Measurements from ENCODE around the gene NRTN.
A peak's percentile ranks its signal among the peaks of the same experiment; 100 is the strongest.

Gene NRTN

GRCh38 chr19:5790559-5791520, 14.0 kb upstream of the NRTN start, which contains the start of gene DUS3L:
DUS3L (minus strand) TSS chr19:5791163; CDS start chr19:5791141, 22 bp downstream.
- DNase-seq (ENCODE audit: low read depth in 2 of 2) = peak; percentile 95

DNA sequence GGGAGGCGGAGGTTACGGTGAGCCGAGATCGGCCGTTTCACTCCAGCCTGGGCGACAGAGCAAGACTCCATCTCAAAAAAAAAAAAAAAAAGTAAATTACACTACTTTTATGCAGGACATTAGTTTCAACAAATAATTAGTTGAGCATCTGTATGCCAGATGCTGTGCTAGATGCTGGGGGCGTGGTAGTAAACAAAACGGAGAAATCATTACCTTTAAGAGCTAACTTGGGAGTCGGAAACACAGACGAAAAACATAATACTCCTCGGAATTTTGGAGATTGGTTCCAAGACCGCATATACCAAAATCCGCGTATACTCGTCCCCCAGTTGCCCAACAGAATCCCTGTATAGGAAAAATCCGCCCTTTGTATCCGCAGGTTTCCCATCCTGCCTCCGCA, 12.6 kb upstream of the NRTN start:
- DNase-seq (ENCODE audit: low read depth in 2 of 2) = no peak

- DNase-seq (ENCODE audit: low read depth in 2 of 2) = no peak
Measured at GRCh38 chr19:5793188-5793587, 11.7 kb upstream of the NRTN start.

DNA sequence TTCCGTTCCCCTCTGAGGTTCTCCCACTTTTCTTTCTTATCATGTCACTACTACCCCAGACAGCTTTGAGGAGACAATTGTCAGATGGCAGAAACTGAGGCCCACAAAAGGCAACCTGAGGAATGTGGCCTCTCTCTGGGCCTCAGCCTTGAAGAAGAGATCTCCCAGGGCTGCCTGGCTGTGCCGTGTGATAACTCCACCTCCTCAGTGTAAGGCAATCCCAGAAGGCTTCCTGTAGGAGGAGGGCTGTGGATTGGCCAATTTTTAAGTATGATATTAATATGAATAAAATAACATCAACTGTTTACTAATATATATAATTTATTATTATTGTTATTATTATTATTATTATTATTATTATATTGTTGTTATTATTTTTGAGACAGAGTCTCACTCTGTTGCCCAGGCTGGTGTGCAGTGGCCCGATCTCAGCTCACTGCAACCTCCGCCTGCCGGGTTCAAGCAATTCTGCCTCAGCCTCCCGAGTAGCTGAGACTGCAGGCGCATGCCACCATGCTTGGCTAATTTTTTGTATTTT, 9.4 kb upstream of the NRTN start:
- DNase-seq (ENCODE audit: low read depth in 2 of 2) = no peak

GRCh38 chr19:5798244-5798643, 6.6 kb upstream of the NRTN start:
- DNase-seq (ENCODE audit: low read depth in 2 of 2) = no peak

GRCh38 chr19:5799247-5800241, 5.3 kb upstream of the NRTN start:
- DNase-seq (ENCODE audit: low read depth in 2 of 2) = no peak

- DNase-seq (ENCODE audit: low read depth in 2 of 2) = no peak
Measured at GRCh38 chr19:5800361-5801270, 4.3 kb upstream of the NRTN start.

GRCh38 chr19:5801796-5802619, 2.9 kb upstream of the NRTN start:
- DNase-seq (ENCODE audit: low read depth in 2 of 2) = peak; percentile 51 to 54

DNA sequence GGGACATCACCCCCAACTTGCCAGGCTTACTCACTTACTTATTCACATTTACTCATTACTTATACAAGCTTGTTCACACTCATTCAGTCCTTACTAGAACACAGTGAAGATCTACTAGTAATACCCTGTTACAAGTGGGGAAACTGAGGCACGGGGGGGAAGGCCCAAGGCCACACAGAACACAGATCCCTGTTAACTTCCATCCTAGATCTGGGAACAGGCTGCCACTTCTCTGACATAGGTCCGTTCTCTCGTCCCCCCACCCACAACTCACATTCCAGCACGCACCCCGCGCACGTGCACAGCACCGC, 1.5 kb upstream of the NRTN start:
- no peak for DNase-seq (ENCODE audit: low read depth in 2 of 2)

- peak; percentile 68 to 70 for DNase-seq (ENCODE audit: low read depth in 2 of 2)
Measured at GRCh38 chr19:5803752-5804515, 933 bp upstream of the NRTN start.

DNA sequence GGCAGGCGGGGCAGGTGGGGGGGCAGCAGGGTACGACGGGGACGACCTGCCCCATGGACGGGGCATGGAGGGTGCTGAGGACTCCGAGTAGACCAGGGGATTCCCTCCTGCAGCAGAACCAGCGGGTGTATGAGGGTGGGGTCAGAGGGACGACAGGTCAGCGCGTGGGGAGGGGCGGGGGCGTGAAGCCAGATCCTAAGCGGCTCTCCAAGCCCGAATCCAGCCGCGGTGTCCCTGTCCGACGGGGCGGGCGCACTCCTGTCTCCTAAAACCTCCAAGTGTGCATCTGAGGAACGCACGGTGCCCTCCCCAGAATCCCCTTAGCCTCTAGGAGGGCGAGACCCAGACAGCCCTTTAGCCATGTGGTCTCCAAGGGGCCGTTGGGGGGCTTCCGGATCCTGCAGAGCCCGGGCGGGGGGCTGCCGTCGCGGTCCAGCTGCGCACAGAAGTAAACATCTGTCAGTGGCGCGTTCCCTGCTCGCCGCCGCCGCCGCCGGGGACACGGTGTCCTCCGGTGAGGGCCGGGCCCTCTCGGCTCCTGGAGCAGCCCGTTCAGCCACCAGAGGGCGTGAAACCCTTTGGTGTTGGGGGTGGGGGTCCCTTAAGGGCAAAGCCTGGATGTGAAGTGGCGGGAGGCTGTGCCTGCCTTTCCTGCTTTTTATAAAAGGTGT, 730 bp downstream of the NRTN start:
- DNase-seq (ENCODE audit: low read depth in 2 of 2) = no peak

- no peak for DNase-seq (ENCODE audit: low read depth in 2 of 2)
Measured at GRCh38 chr19:5806133-5806489, 1.2 kb downstream of the NRTN start.

DNA sequence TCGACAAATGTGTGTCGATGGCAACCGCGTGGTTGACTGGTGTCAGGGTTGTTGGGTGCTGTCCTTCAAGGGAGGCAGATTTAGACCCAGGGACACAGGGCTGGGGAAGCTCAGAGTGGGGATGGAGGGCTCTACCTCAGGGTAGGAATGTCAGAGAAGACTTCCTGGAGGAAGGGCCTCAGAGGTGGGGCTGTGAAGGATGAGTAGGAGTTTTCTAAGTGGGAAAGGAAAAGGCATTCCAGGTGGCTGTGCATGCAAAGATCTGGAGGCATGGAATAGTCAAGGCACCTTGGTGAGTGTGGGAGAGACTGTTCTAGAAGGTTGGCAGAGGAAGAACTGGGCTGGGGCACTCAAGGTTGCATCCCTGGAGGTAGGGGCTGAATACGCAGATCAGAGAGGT, 2.0 kb downstream of the NRTN start:
- no peak for DNase-seq (ENCODE audit: low read depth in 2 of 2)

DNA sequence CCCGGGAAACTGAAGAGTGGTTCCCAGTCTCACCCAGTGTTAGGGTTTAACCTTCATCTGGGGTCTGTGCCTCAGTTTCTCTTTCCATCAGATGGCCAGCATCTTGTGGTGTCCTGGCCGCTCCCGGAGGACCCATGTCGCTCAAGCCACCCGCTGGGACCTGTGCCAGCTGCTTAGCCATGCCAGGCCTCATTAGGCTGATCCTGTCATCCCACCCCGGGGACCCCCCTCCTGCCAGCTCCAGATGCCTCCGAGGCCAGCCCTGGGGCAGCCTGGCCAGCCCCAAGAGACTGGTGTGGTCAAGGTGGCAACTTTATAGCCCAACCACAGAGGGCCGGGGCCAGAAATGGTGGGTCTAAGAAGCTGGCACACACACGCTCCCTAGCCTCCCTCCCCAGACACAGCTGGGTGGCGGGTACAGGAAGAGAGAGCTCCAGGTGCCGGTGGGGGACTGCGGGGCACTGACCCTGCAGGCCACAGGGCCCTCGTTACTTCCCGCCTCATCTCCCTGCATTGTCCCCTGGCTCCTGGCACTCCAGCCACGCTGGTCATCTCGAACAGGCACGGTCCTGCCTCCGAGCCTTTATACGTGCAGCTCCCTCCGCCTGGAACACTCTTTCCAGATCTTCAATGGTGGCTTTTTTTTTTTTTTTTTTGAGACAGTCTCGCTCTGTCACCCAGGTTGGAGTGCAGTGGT, 3.4 kb downstream of the NRTN start:
- DNase-seq (ENCODE audit: low read depth in 2 of 2) = no peak

- no peak for DNase-seq (ENCODE audit: low read depth in 2 of 2)
Measured at GRCh38 chr19:5809053-5809452, 4.2 kb downstream of the NRTN start.

- DNase-seq (ENCODE audit: low read depth in 2 of 2) = no peak
Measured at GRCh38 chr19:5809469-5809868, 4.6 kb downstream of the NRTN start.

DNA sequence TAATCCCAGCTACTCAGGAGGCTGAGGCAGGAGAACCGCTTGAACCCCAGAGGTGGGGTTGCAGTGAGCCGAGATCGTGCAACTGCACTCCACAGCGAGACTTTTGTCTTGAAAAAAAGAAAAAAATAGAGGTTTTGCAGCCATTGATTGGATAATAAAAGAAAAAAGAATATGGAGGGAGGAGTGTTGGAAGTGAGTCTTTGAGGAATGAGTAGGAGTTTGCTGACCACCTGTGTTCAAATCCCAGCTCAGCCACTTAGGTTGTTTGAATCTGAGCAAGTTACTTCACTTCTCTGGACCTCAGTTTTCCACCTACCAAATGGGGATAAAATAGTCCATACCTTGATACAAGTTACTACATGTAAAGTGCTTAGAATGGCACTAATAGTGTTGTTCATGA, 6.2 kb downstream of the NRTN start:
- DNase-seq (ENCODE audit: low read depth in 2 of 2) = no peak

GRCh38 chr19:5814123-5814851, 9.4 kb downstream of the NRTN start:
- DNase-seq (ENCODE audit: low read depth in 2 of 2) = no peak

All from fibroblast of skin of left quadriceps (primary cell).